GM12892 (cell line): ENCODE measurements around the gene PDZD2.

Experiments used
- DNase-seq: peaks from one replicate; pipeline ENCODE4 v3.0.0; 2011; ENCODE audit not compliant: insufficient read length
- FAIRE-seq: peaks from 2 replicates; lab custom pipeline; 2011; peaks lifted over from hg19 to GRCh38; lab: Jason Lieb, UNC
- POLR2A ChIP-seq: IDR thresholded peaks from 2 replicates; pipeline ENCODE4 v1.6.1; 2011; ENCODE audit warnings: low read depth, low read length, control low read depth
- POLR2AphosphoS5 ChIP-seq: IDR thresholded peaks from 2 replicates; pipeline ENCODE4 v1.6.1; 2011; ENCODE audit warnings: low read depth, low read length, control low read depth
- TAF1 ChIP-seq: IDR thresholded peaks from 2 replicates; pipeline ENCODE4 v1.6.1; 2011; ENCODE audit warnings: low read depth, mild to moderate bottlenecking, control low read depth, low read length, borderline replicate concordance

The PDZD2 gene

GRCh38 chr5:31639481-31640411 lies 815 bp downstream of the PDZD2 start:
- TF ChIP-seq POLR2A (no peak), POLR2AphosphoS5 (no peak), TAF1 (no peak)
- no peak for FAIRE-seq

GRCh38 chr5:31640573-31640972 lies 1.6 kb downstream of the PDZD2 start:
- DNase-seq: no peak
- TF ChIP-seq POLR2A (no peak), POLR2AphosphoS5 (no peak), TAF1 (no peak)
- no peak for FAIRE-seq

More at GRCh38 chr5:31639481-31640411, 815 bp downstream of the PDZD2 start:
- DNase-seq: no peak

- FAIRE-seq: no peak
- no peak for DNase-seq
Observed at GRCh38 chr5:31641059-31641458, 2.1 kb downstream of the PDZD2 start.

GRCh38 chr5:31641575-31641974 lies 2.6 kb downstream of the PDZD2 start:
- TF ChIP-seq POLR2AphosphoS5: no peak
- no peak for TF ChIP-seq POLR2A
- FAIRE-seq (no peak), DNase-seq (no peak)

More at GRCh38 chr5:31641059-31641458, 2.1 kb downstream of the PDZD2 start:
- TF ChIP-seq POLR2A (no peak), TAF1 (no peak), POLR2AphosphoS5 (no peak)

GRCh38 chr5:31645420-31646081 lies 6.6 kb downstream of the PDZD2 start:
- no peak for FAIRE-seq
- DNase-seq: no peak
- TF ChIP-seq POLR2AphosphoS5 (no peak), TAF1 (no peak)

- no peak for TF ChIP-seq POLR2A
- no peak for TF ChIP-seq TAF1
- no peak for TF ChIP-seq POLR2AphosphoS5
- FAIRE-seq (no peak), DNase-seq (no peak)
Observed at GRCh38 chr5:31648326-31648725, 9.4 kb downstream of the PDZD2 start.

- no peak for TF ChIP-seq POLR2A
- no peak for TF ChIP-seq POLR2AphosphoS5
- TF ChIP-seq TAF1: no peak
- no peak for DNase-seq
- FAIRE-seq: no peak
Observed at GRCh38 chr5:31651241-31651640, 12.3 kb downstream of the PDZD2 start.

GRCh38 chr5:31655491-31655890 lies 16.6 kb downstream of the PDZD2 start:
- no peak for TF ChIP-seq POLR2AphosphoS5
- no peak for TF ChIP-seq POLR2A
- TF ChIP-seq TAF1: no peak
- FAIRE-seq: no peak
- DNase-seq: no peak

- TF ChIP-seq POLR2AphosphoS5 (no peak), POLR2A (no peak), TAF1 (no peak)
- DNase-seq: no peak
- no peak for FAIRE-seq
Observed at GRCh38 chr5:31656806-31657205, 17.9 kb downstream of the PDZD2 start.

- DNase-seq (no peak), FAIRE-seq (no peak)
- TF ChIP-seq POLR2A (no peak), TAF1 (no peak), POLR2AphosphoS5 (no peak)
Observed at GRCh38 chr5:31657315-31657979, 18.5 kb downstream of the PDZD2 start.

- DNase-seq: no peak
- no peak for FAIRE-seq
Observed at GRCh38 chr5:31661257-31661656, 22.3 kb downstream of the PDZD2 start.

GRCh38 chr5:31663519-31663918 lies 24.6 kb downstream of the PDZD2 start:
- TF ChIP-seq TAF1: no peak
- no peak for TF ChIP-seq POLR2A
- TF ChIP-seq POLR2AphosphoS5: no peak
- DNase-seq: no peak
- no peak for FAIRE-seq

More at GRCh38 chr5:31661257-31661656, 22.3 kb downstream of the PDZD2 start:
- TF ChIP-seq TAF1: no peak
- TF ChIP-seq POLR2AphosphoS5: no peak
- no peak for TF ChIP-seq POLR2A
